Jurkat, Clone E6-1 (cell line): ENCODE measurements around the gene DHRS2.
"Not testable (repeated sequence)": the region's sequence is repeated elsewhere in the genome, so short reads cannot be mapped to it uniquely, and the experiment has no call there.

Source experiments
- DNase-seq: peaks from one replicate; pipeline ENCODE4 v3.0.0-alpha.2; 2011; ENCODE audit warnings: low read depth, low spot score
- H3K4me3 ChIP-seq: 2 replicates; pipeline ENCODE4 v1.5.1; 2011; ENCODE audit warnings: mild to moderate bottlenecking, low read length, control low read depth, moderate library complexity

The DHRS2 gene

GRCh38 chr14:23667134-23667533 is 31.0 kb downstream of the DHRS2 start:
- no peak for DNase-seq

GRCh38 chr14:23669441-23669840 is 33.3 kb downstream of the DHRS2 start:
- DNase-seq = no peak
- no peak overlapping the region for H3K4me3 ChIP-seq

More at GRCh38 chr14:23667134-23667533, 31.0 kb downstream of the DHRS2 start:
- H3K4me3 ChIP-seq = no peak overlapping the region

- no peak for DNase-seq
- no peak overlapping the region for H3K4me3 ChIP-seq
Observed at GRCh38 chr14:23670481-23670880, 34.3 kb downstream of the DHRS2 start.

GRCh38 chr14:23672200-23672599 is 36.0 kb downstream of the DHRS2 start:
- DNase-seq = no peak
- H3K4me3 ChIP-seq = no peak overlapping the region

GRCh38 chr14:23675337-23675736 is 39.2 kb downstream of the DHRS2 start:
- DNase-seq = no peak
- no peak overlapping the region for H3K4me3 ChIP-seq

GRCh38 chr14:23675906-23676305 is 39.7 kb downstream of the DHRS2 start:
- no peak overlapping the region for H3K4me3 ChIP-seq
- DNase-seq = no peak

- H3K4me3 ChIP-seq = no peak overlapping the region
- no peak for DNase-seq
Observed at GRCh38 chr14:23681337-23681736, 45.2 kb downstream of the DHRS2 start.

- H3K4me3 ChIP-seq = not testable (repeated sequence)
Observed at GRCh38 chr14:23689709-23690514, 53.7 kb downstream of the DHRS2 start.

GRCh38 chr14:23692416-23692815 is 56.3 kb downstream of the DHRS2 start:
- H3K4me3 ChIP-seq = no peak overlapping the region
- no peak for DNase-seq

More at GRCh38 chr14:23689709-23690514, 53.7 kb downstream of the DHRS2 start:
- not testable (repeated sequence) for DNase-seq

GRCh38 chr14:23693252-23693775 is 57.1 kb downstream of the DHRS2 start:
- no peak for DNase-seq
- H3K4me3 ChIP-seq = no peak overlapping the region

GRCh38 chr14:23694085-23694948 is 58.2 kb downstream of the DHRS2 start:
- H3K4me3 ChIP-seq = no peak overlapping the region
- DNase-seq = no peak
